HepG2 (cell line): Measurements from ENCODE around the gene ERMARD. TPM values are rescaled to one million over a fixed set of nuclear protein-coding genes. Genes with fewer than 3 reads are reported as not detected.
A peak's percentile ranks its signal among the peaks of the same experiment; 100 is the strongest.

Experiments used
- ATAC-seq: fragments of 200-7000 bp; cut with Tn5 transposase; 3 replicates; pipeline ENCODE4 v1.9.1; 2020; ENCODE audit warnings: mild to moderate bottlenecking, moderate library complexity
- BruUV-seq: library from RNA; stranded (reverse); fragments of 400-500 nt; replicated peaks from 2 replicates; lab custom pipeline; 2021; lab: Mats Ljungman, UMichigan
- CTCF ChIA-PET: fragments of 300-600 bp; formaldehyde crosslinking; extraction: SDS; loops from one replicate; lab custom pipeline; 2021; ENCODE audit warnings: low total read pairs, inconsistent platforms, low intra/inter-chr PET ratio; lab: Yijun Ruan, JAX
- POLR2A ChIA-PET: fragments of 350-600 bp; sonication (Branson Sonifier 250); formaldehyde crosslinking; loops from one replicate; lab custom pipeline; 2020; ENCODE audit warnings: antibody characterized with exemption, inconsistent platforms; lab: Yijun Ruan, JAX
- DNase-seq: peaks from one replicate; pipeline ENCODE4 v3.0.0-alpha.2; 2015; ENCODE audit warnings: low spot score
- FAIRE-seq: peaks from 3 replicates; lab custom pipeline; 2011; peaks lifted over from hg19 to GRCh38; lab: Jason Lieb, UNC
- H2AFZ ChIP-seq: one replicate; pipeline ENCODE4 v1.6.1; 2011; ENCODE audit warnings: low read length, inconsistent platforms
- H3K27ac ChIP-seq: fragments of 300-600 bp; 3 replicates; pipeline ENCODE4 v1.8.0; 2011; ENCODE audit warnings: mixed run types, mild to moderate bottlenecking, mixed read lengths, low read length, inconsistent platforms; ENCODE audit not compliant: insufficient read depth; ENCODE audit errors: extremely low read length
- H3K27me3 ChIP-seq, 2 experiments: fragments of 200-600 bp in 1 of 2; 2 replicates in 1 of 2; 3 replicates in 1 of 2; pipeline versions ENCODE4 v1.6.0 to v1.8.0; 2011; ENCODE audit warnings: low read length in 2 of 2, mild to moderate bottlenecking in 2 of 2, moderate library complexity in 2 of 2, inconsistent platforms in 1 of 2; ENCODE audit not compliant: insufficient read depth in 2 of 2, control insufficient read depth in 1 of 2
- H3K36me3 ChIP-seq, 2 experiments: fragments of 200-600 bp in 1 of 2; replicated peaks in 1 of 2; 2 replicates in 1 of 2; 3 replicates in 1 of 2; pipeline versions ENCODE4 v1.5.1 to v1.8.0; 2011; ENCODE audit warnings: low read length in 2 of 2, inconsistent platforms in 1 of 2; ENCODE audit not compliant: insufficient read depth in 2 of 2, control insufficient read depth in 1 of 2
- H3K4me1 ChIP-seq: 2 replicates; pipeline ENCODE4 v1.5.1; 2012; ENCODE audit warnings: low read length, inconsistent platforms; ENCODE audit not compliant: insufficient read depth
- H3K4me2 ChIP-seq: 2 replicates; pipeline ENCODE4 v1.6.0; 2011; ENCODE audit warnings: low read depth, low read length, inconsistent platforms
- H3K4me3 ChIP-seq, 3 experiments: fragments of 200-600 bp in 1 of 3; sonication (generic), shearing (Covaris generic) in 1 of 3; replicated peaks in 1 of 3; 2 replicates each; pipeline ENCODE4 v1.5.1; 2011 to 2016; ENCODE audit warnings: low read length in 3 of 3, inconsistent platforms in 2 of 3, low read depth in 2 of 3, mild to moderate bottlenecking in 2 of 3, control low read depth in 1 of 3, mixed read lengths in 1 of 3; ENCODE audit not compliant: insufficient read depth in 1 of 3
- H3K79me2 ChIP-seq: one replicate; pipeline ENCODE4 v1.6.1; 2011; ENCODE audit warnings: low read length, inconsistent platforms; ENCODE audit not compliant: insufficient read depth
- H3K9ac ChIP-seq: 2 replicates; pipeline ENCODE4 v1.6.0; 2011; ENCODE audit warnings: mild to moderate bottlenecking, low read depth, low read length, inconsistent platforms; ENCODE audit not compliant: insufficient read depth
- H3K9me3 ChIP-seq: 2 replicates; pipeline ENCODE4 v1.5.1; 2012; ENCODE audit warnings: mild to moderate bottlenecking, low read length
- H4K20me1 ChIP-seq: 2 replicates; pipeline ENCODE4 v1.6.0; 2011; ENCODE audit warnings: inconsistent platforms, mild to moderate bottlenecking, low read length, moderate library complexity; ENCODE audit not compliant: insufficient read depth
- AGO2 ChIP-seq: fragments of 200-400 bp; formaldehyde crosslinking; optimal IDR thresholded peaks from 2 replicates; pipeline ENCODE3; 2017; ENCODE audit warnings: mild to moderate bottlenecking, low read depth, low read length, moderate library complexity
- HDAC1 ChIP-seq: sonication (generic); formaldehyde crosslinking; IDR thresholded peaks from 2 replicates; pipeline ENCODE4 v1.5.1; 2020; ENCODE audit warnings: mild to moderate bottlenecking, missing genetic modification reagents
- HDAC2 ChIP-seq: sonication (generic); formaldehyde crosslinking; IDR thresholded peaks from 2 replicates; pipeline ENCODE4 v1.4.0; 2020; ENCODE audit warnings: missing genetic modification reagents
- HES4 ChIP-seq: sonication (generic); formaldehyde crosslinking; IDR thresholded peaks from 2 replicates; pipeline ENCODE4 v1.9.0; 2021; ENCODE audit warnings: mild to moderate bottlenecking, missing genetic modification reagents, borderline replicate concordance
- MTA3 ChIP-seq: sonication (generic); formaldehyde crosslinking; IDR thresholded peaks from 2 replicates; pipeline ENCODE4 v1.4.0; 2020; ENCODE audit warnings: missing genetic modification reagents
- MYNN ChIP-seq: sonication (generic); formaldehyde crosslinking; IDR thresholded peaks from 2 replicates; pipeline ENCODE4 v1.4.0; 2020; ENCODE audit warnings: mild to moderate bottlenecking, low read depth, missing genetic modification reagents
- RBFOX2 ChIP-seq: fragments of 200-400 bp; formaldehyde crosslinking; IDR thresholded peaks from 2 replicates; pipeline ENCODE4 v1.6.1; 2017; ENCODE audit warnings: low read depth, mild to moderate bottlenecking, low read length
- SIX1 ChIP-seq: sonication (generic); formaldehyde crosslinking; IDR thresholded peaks from 2 replicates; pipeline ENCODE4 v1.4.0; 2020; ENCODE audit warnings: missing genetic modification reagents, borderline replicate concordance
- TOPORS ChIP-seq: sonication (generic); formaldehyde crosslinking; IDR thresholded peaks from 2 replicates; pipeline ENCODE4 v1.8.0; 2023; ENCODE audit warnings: mild to moderate bottlenecking, missing genetic modification reagents
- U2AF2 ChIP-seq: fragments of 200-400 bp; formaldehyde crosslinking; IDR thresholded peaks from 2 replicates; pipeline ENCODE4 v1.6.1; 2017; ENCODE audit warnings: low read depth, mild to moderate bottlenecking, low read length
- ZBTB38 ChIP-seq: sonication (generic); formaldehyde crosslinking; IDR thresholded peaks from 2 replicates; pipeline ENCODE4 v1.5.1; 2020; ENCODE audit warnings: mild to moderate bottlenecking, missing genetic modification reagents
- ZNF136 ChIP-seq: sonication (generic); formaldehyde crosslinking; IDR thresholded peaks from 2 replicates; pipeline ENCODE4 v1.8.1; 2022; ENCODE audit warnings: low read depth, mild to moderate bottlenecking, moderate library complexity, missing genetic modification reagents
- ZNF296 ChIP-seq: sonication (generic); formaldehyde crosslinking; conservative IDR thresholded peaks from 2 replicates; pipeline ENCODE4 v1.5.0; 2020; ENCODE audit warnings: mild to moderate bottlenecking, missing genetic modification reagents
- ZNF432 ChIP-seq: sonication (generic); formaldehyde crosslinking; IDR thresholded peaks from 2 replicates; pipeline ENCODE4 v1.5.0; 2020; ENCODE audit warnings: missing genetic modification reagents, mild to moderate bottlenecking, borderline replicate concordance
- ZNF460 ChIP-seq: sonication (generic); formaldehyde crosslinking; IDR thresholded peaks from 2 replicates; pipeline ENCODE4 v1.5.1; 2020; ENCODE audit warnings: missing genetic modification reagents, mild to moderate bottlenecking, borderline replicate concordance
- ZNF543 ChIP-seq: sonication (generic); formaldehyde crosslinking; IDR thresholded peaks from 2 replicates; pipeline ENCODE4 v1.4.0; 2020; ENCODE audit warnings: mild to moderate bottlenecking, missing genetic modification reagents
- ZNF564 ChIP-seq: sonication (generic); formaldehyde crosslinking; IDR thresholded peaks from 2 replicates; pipeline ENCODE4 v1.8.1; 2023; ENCODE audit warnings: mild to moderate bottlenecking, missing genetic modification reagents
- ZNF605 ChIP-seq: sonication (generic); formaldehyde crosslinking; IDR thresholded peaks from 2 replicates; pipeline ENCODE4 v1.8.0; 2022; ENCODE audit warnings: mild to moderate bottlenecking, missing genetic modification reagents
- ZNF775 ChIP-seq: sonication (generic); formaldehyde crosslinking; IDR thresholded peaks from 2 replicates; pipeline ENCODE4 v1.4.0; 2020; ENCODE audit warnings: missing genetic modification reagents, mild to moderate bottlenecking, moderate library complexity, borderline replicate concordance
- WGBS: methylation state at CpG from one replicate; pipeline ENCODE4 v1.1.6; 2017; ENCODE audit warnings: low lambda C conversion rate; 5-methylcytosine and 5-hydroxymethylcytosine counted together
- in situ Hi-C: cut with HindIII; loops from 2 replicates; pipeline ENCODE4 v1.10.0; 2017; ENCODE audit warnings: low pct_unique_long_range_greater_than_20kb; ENCODE audit not compliant: extremely low pct_ligation_motif_present
- intact Hi-C: fragments of 100-400 bp; cut with micrococcal nuclease; formaldehyde crosslinking; loops from one replicate; pipeline ENCODE4 v1.10.0; 2022; ENCODE audit not compliant: unreplicated experiment
- polyA plus RNA-seq, 8 experiments: library from polyadenylated mRNA; depleted of rRNA in 3 of 8; stranded (reverse) in 7 of 8; unstranded in 1 of 8; fragments of >200 nt; fragmentation: Illumina TruSeq in 4 of 8; extraction: Trizol in 4 of 8; gene quantifications; 2 replicates each; pipeline versions ENCODE4 v1.2.1 to v1.2.3, GENCODE V29; 2011 to 2016; ENCODE audit warnings: low read depth in 4 of 8, missing spikeins in 1 of 8, mixed read lengths in 1 of 8; ENCODE audit not compliant: insufficient read depth in 1 of 8
- total RNA-seq, 5 experiments: library from RNA; depleted of rRNA; stranded (reverse); fragments of >200 nt; fragmentation: Illumina TruSeq; extraction: Trizol; gene quantifications; 2 replicates each; pipeline ENCODE4 v1.2.3, GENCODE V29; 2016; ENCODE audit warnings: low read depth in 1 of 5
- TF ChIP-seq, protein P1 (sequence below): sonication (generic); formaldehyde crosslinking; IDR thresholded peaks from 2 replicates; pipeline ENCODE4 v1.8.1; 2023; ENCODE audit warnings: mild to moderate bottlenecking, missing genetic modification reagents
- TF ChIP-seq, protein P2 (sequence below): sonication (generic); formaldehyde crosslinking; IDR thresholded peaks from 2 replicates; pipeline ENCODE4 v1.5.1; 2020; ENCODE audit warnings: mild to moderate bottlenecking, missing genetic modification reagents

ERMARD gene
- total and polyA plus RNA-seq, 2 of the 13 experiments (the other 11 are each of a cell fraction or from before 2014, with no cell fraction given), result 8.8 to 10.7 TPM

DNA sequence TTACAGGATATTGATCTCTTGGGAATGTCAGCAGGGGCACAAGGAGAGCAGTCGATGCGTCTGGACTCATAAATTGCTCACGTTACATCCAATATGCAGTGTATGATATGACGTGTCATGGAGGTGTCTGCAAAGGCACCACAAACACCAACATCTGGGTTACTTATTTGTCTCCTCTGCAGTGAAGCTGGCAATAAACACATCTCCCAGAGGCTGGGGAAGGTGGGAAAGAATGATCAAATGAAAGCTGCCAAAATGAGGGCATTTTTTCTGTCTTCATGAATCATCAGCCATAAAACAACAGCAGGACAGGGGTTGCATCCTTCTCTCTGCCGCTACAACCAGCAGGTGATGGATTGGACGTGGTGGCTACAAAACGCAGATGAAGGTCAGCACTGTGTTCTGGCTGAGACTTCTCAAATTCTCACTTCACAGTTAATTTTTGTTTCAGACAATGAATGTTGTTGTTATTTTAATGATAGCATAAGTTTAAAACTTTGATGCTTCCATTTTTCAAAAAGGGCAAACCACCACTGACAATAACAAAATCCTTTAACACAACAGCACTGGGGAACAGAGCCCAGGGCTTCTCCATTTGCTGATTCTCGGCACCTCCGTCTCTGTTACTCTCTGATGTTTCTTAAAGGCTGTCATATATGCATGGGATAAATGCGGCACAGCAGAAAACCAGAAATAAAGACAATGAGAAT is 47.5 kb downstream of the ERMARD start:
- Histone ChIP-seq H3K79me2 (peaks cover 11% of the 10 kb centered on the region), H3K4me3 (peak overlapping the region; percentile 25 to 74 (median 26); a peak in 4 of 6 replicates), H3K4me2 (peak overlapping the region; percentile 99), H3K9me3 (no peaks in the 10 kb centered on the region), H4K20me1 (no peaks in the 10 kb centered on the region), H3K27ac (peak overlapping the region; percentile 82), H3K9ac (peak overlapping the region; percentile 65), H3K27me3 (no peaks in the 10 kb centered on the region), H3K36me3 (no peaks in the 10 kb centered on the region), H2AFZ (no peak overlapping the region), H3K4me1 (peaks cover 91% of the 10 kb centered on the region)
- BruUV-seq, result TSS peak; percentile 70
- WGBS, result 55% methylated on average over 10 of the region's 10 CpGs
- in situ Hi-C loops (no loop called here), intact Hi-C loops (loop anchor here (1.0 to 5.0 kb wide), 5 partner anchors 9 to 733 kb away; partner anchors contain the start of genes DYNLT2, ERMARD and PHF10)
- no peak for ATAC-seq
- ChIA-PET CTCF (interaction anchor here (1.5 kb wide), 1 partner anchor 9 kb away, joined by 4 read pairs; no protein-coding TSS in a partner anchor), POLR2A (interaction anchor here (0.7 to 8.7 kb wide), 12 partner anchors 8 to 785 kb away, joined by 3 to 198 read pairs (median 8); partner anchors contain the start of genes C6orf120, DYNLT2, ERMARD and PDCD2)
- no peak for DNase-seq
- FAIRE-seq, result no peak
- TF ChIP-seq, protein P1, sequence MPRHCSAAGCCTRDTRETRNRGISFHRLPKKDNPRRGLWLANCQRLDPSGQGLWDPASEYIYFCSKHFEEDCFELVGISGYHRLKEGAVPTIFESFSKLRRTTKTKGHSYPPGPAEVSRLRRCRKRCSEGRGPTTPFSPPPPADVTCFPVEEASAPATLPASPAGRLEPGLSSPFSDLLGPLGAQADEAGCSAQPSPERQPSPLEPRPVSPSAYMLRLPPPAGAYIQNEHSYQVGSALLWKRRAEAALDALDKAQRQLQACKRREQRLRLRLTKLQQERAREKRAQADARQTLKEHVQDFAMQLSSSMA (CRISPR knock-in tag), result 0 out of 2 replicates have a peak, but pooled peaks have one; percentile 35
- peak; percentile 49; the same call in 1 of the 2 replicates for TF ChIP-seq HDAC1
- no peak for TF ChIP-seq TOPORS (CRISPR knock-in tag)
- 0 out of 2 replicates have a peak, but pooled peaks have one; percentile 35 for TF ChIP-seq ZNF296
- TF ChIP-seq ZNF543 (CRISPR knock-in tag), result no peak
- TF ChIP-seq MYNN (CRISPR knock-in tag), result no peak
- TF ChIP-seq HES4 (CRISPR knock-in tag), result no peak
- TF ChIP-seq RBFOX2, result 0 out of 2 replicates have a peak, but pooled peaks have one; percentile 26
- TF ChIP-seq ZNF775 (CRISPR knock-in tag), result peak; percentile 69; the same call in 1 of the 2 replicates
- no peak for TF ChIP-seq SIX1 (CRISPR knock-in tag)
- no peak for TF ChIP-seq ZNF136 (CRISPR knock-in tag)
- TF ChIP-seq ZNF605, result 0 out of 2 replicates have a peak, but pooled peaks have one; percentile 30
- no peak for TF ChIP-seq HDAC2
- TF ChIP-seq ZNF432 (CRISPR knock-in tag), result peak; percentile 78; the same call in 1 of the 2 replicates
- 0 out of 2 replicates have a peak, but pooled peaks have one; percentile 29 for TF ChIP-seq ZBTB38 (CRISPR knock-in tag)
- TF ChIP-seq, protein P2, sequence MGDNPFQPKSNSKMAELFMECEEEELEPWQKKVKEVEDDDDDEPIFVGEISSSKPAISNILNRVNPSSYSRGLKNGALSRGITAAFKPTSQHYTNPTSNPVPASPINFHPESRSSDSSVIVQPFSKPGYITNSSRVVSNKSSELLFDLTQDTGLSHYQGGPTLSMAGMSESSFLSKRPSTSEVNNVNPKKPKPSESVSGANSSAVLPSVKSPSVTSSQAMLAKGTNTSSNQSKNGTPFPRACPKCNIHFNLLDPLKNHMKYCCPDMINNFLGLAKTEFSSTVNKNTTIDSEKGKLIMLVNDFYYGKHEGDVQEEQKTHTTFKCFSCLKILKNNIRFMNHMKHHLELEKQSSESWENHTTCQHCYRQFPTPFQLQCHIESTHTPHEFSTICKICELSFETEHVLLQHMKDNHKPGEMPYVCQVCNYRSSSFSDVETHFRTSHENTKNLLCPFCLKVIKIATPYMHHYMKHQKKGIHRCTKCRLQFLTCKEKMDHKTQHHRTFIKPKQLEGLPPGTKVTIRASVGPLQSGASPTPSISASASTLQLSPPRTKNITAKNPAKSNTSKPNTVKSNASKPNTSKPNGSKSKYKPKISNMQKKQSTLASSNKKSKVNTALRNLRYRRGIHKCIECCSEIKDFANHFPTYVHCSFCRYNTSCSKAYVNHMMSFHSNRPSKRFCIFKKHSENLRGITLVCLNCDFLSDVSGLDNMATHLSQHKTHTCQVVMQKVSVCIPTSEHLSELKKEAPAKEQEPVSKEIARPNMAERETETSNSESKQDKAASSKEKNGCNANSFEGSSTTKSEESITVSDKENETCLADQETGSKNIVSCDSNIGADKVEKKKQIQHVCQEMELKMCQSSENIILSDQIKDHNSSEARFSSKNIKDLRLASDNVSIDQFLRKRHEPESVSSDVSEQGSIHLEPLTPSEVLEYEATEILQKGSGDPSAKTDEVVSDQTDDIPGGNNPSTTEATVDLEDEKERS (CRISPR knock-in tag), result no peak
- no peak for TF ChIP-seq U2AF2
- TF ChIP-seq ZNF564 (CRISPR knock-in tag), result 0 out of 2 replicates have a peak, but pooled peaks have one; percentile 26
- peak; percentile 11; the same call in 1 of the 2 replicates for TF ChIP-seq ZNF460 (CRISPR knock-in tag)
- TF ChIP-seq AGO2, result peak; percentile 44
- no peak for TF ChIP-seq MTA3
